Measurements from ENCODE around the gene RNF126.
"Not testable (repeated sequence)": the region's sequence is repeated elsewhere in the genome, so short reads cannot be mapped to it uniquely, and the experiment has no call there.

The RNF126 gene

DNA sequence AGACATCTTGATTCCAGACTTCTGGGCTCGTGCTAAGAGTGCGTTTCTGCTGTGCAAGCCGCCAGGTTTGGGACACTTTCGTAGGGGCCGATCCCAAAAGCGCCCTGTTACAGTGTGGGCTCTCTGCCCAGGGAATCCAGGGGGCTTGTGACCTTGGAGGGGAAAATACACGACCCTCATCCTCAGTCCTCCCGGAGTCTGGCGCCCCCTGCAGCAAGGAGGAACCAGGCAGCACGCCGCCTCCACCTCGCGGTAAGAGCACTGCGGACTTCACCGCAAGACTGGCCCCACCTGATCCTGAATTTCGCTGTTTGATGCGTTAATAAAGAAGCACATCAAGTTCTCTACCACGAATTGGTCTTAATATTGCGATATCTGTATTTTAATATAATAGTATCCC, 34.8 kb downstream of the RNF126 start:
- DNase-seq (ENCODE audit: low read depth) = no peak

DNA sequence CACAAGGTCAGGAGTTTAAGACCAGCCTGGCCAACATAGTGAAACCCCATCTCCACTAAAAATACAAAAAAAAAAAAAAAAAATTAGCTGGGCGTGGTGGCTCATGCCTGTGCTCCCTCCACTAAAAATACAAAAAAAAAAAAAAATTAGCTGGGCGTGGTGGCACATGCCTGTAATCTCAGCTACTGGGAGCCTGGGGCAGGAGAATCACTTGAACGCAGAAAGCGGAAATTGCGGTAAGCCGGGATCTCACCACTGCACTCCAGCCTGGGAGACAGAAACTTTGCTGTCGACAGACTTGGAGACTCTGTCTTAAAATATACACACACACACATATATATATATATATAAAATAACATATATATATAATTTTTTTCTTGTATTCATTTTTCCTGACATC, 36.4 kb downstream of the RNF126 start:
- DNase-seq (ENCODE audit: low read depth) = not testable (repeated sequence)

DNA sequence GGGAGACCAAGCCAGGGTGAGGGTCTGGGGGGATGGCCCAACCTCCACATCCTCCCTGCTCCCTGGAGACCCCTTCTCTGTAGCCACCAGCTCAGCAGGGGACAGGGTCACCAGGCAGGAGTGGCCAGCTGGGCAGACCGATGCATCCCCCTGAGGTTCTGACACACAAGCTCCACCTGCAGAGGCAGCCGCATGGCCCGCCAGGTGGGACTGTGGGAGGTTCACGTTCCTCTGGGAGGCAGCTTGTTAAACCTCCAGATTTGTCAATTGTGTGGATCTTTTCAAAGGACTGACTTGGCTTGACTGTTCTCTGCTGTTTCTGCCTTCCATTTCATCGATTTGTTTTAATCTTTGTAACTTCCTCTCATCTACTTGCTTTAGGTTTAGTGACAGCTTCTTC, 37.8 kb downstream of the RNF126 start:
- DNase-seq (ENCODE audit: low read depth) = no peak

DNA sequence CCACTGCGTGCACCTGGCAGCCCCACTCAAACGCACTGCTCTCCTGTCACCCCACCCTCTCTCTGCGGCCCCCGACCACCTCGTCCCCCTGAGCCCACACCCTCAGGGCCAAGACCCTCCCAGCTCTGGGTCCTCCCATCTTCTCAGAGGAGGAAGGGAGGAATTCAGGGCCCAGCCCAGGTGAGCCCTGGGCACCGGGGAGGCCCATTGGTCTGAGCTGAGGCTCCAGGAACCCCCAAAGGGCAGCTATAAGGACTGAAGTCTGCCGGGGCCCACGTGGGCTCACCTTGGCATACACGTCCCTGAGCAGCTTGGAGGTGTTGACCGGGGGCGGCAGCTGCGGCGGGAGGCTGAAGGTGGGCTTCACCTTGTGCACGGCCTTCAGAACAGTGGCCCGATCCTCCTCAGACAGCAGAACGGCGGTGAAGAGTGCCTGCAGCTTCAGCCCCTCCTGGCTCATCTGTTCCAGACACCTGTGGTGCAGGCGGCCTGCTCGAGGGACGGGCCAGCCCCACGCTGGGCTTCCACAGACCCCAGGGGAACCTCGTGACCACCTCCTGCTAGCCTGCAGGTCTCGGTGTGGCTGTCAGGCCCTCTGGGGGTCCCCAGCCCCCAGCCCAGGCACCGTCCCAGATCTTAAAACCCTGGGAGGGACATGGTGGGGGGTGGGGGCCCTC, 38.4 kb downstream of the RNF126 start:
- no peak for DNase-seq (ENCODE audit: low read depth)

DNA sequence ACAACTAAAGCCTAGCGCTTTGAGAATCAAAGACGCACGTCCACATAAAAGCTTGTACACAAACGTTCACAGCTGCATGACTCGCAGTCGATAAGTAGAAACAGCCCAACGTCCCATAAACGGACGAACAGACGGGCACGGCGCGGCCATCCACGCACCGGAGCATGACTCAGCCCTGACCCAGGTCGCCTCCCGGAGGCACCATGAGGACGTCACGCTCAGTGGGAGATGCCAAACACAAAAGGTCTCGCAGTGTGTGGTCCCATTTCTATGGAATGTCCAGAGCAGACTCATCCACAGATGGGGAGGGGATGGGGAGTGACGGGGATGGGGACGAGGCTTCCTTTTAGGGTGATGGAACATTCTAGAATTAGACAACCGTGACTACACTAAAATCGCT, 39.0 kb downstream of the RNF126 start:
- no peak for DNase-seq (ENCODE audit: low read depth)

DNA sequence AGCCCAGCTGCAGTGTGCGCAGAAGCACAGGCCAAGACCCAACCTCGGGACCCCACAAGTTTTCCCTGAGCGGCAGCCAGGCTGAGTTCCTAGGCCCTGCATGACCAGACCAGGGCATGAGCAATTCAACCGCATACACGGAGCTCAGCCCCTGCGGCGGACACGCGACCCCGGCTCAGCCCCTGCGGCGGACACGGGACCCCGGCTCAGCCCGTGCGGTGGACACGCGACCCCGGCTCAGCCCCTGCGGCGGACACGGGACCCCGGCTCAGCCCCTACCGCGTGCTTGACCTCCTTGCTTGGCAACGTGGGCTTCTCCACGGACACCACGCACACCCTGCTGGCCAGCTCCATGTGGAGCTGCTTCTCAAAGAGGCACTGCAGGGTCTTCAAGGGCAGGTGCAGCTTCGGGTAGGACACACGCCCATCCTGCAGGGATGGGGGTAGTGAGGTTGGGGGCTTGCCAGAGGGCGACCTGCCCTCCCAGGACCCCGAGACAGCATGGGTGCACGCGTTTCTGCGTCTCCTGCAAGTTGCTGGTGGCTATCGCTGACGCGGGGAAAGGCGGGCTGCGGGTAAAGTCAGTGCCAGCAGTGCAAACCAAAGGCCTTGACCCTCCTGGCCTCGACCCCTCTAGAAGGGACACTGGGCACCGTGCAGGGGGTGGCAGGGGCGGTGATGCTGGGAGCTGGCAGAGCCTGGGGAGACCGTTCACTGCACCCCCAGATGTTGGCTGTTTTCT, 39.7 kb downstream of the RNF126 start:
- DNase-seq (ENCODE audit: low read depth) = no peak

DNA sequence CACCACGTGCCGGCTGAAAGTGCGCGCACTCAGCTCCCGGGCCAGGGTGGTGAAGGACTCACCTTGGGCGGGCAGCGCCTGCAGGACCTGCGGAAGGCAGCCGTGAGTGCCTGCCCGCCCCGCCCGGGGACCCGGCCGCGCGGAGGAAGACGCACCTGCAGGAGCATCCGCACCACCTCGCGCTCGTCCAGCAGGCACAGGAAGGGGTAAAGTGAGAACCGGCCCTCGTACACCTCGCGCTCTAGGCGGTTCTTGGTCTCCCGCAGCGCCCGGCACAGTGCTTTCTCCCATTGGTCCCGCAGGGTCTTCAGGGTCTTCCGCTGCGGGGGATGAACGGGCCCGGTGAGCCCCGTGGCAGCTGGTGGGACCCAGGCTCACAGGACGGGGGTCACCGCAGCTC, 40.3 kb downstream of the RNF126 start:
- no peak for DNase-seq (ENCODE audit: low read depth)

DNA sequence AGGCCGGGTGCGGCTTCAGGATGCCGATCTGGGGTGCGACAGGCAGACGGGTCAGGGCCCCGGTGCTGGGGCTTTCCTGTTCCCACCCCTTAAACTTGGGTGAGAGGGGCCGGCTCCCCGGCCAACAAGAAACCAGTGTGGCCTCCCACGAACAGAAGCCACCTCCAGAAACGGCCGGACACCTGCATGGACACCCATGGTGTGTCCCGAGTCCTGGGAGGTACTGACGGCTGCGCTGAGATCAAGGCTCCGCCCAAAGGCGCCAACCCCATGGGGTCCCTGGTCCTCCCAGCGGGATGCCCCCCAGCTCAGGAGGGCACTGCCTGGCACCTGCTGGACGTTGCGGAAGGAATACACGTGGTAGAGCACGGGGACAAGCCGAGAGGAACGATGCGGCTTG, 41.2 kb downstream of the RNF126 start:
- DNase-seq (ENCODE audit: low read depth) = no peak

DNA sequence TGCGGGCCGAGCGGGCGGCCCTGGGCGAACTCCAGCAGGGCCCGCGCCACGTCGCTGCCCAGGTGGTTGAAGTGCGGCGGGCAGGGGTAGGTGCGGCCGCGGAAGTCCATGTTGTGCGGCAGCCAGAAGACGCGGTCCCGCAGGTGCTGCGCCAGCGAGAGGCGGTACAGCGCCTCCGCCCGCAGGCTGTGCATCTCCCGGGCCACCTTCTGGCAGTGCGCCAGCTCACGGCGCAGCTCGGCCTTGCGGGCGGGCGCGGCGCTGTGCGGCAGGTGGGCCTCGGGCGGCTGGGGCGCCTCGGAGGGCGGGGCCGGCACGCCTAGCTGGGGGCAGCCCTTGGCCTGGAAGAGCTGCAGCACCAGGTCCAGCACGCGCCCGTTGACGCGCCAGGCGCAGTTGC, 41.8 kb downstream of the RNF126 start:
- not testable (repeated sequence) for DNase-seq (ENCODE audit: low read depth)

DNA sequence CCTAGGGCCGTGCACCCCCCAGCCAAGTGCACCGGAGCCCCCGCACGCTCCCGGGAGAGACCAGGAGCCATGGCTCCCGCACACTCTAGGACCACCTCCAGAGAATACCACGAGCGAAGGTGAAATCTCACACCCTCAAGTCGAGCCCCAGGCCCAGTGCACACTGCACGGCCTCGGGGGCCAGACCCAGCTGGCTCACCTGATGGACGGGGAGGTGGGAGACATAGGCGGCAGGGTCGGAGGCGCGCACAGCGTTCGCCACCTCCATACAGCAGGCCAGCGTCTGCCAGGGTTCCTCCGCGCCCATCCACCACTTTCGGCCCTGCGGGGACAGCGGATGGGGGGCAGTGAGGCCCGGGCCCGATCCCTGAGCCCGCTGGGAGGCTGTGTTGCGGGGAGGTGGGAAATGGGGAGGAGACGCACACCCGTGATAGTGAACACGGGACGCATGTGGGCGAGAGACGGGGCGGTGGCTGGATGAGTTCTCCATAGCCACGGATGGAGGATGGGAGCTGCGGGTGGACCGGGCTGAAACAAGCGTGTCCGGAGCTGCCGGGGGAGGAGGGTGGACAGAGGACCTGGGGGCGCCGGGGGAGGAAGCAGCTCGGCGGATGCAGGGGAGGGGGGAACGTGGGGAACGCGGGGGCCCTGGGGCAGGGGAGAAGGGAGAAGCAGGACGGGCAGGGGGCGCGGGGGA, 42.7 kb downstream of the RNF126 start:
- DNase-seq (ENCODE audit: low read depth) = no peak

DNA sequence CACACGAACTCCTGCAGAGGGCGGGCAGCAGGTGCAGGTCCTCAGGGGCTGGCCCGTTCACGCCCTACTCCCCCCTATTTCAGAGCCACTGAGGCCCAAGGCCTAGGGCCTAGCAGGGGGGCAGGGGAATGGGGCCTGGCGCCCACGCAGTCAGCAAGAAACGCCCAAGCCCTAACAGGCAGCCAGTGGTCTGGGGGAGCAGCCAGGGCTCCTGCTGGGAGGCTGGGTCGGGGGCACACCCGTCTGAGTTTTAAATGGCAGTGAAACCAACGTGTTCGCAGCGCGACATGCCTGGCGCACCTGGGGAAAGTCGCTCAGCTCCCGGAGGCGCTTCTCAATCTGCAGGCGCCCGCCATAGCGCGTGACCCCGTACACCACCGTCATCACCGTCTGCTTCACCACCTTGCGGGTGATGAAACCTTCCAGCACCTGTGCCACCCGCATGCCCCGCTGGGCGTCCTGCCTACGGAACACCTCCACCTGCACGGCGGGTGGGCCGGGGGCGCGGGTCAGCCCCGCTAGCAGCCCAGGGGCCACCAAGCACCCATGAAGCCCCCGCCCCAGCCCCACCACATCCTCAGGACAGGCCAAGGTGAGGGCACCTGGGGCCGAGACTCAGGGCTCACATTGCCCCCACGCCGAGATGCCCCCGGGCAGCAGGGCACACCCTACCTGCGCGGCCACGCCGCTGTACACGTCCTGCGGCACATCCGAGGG, 43.6 kb downstream of the RNF126 start:
- no peak for DNase-seq (ENCODE audit: low read depth)

DNA sequence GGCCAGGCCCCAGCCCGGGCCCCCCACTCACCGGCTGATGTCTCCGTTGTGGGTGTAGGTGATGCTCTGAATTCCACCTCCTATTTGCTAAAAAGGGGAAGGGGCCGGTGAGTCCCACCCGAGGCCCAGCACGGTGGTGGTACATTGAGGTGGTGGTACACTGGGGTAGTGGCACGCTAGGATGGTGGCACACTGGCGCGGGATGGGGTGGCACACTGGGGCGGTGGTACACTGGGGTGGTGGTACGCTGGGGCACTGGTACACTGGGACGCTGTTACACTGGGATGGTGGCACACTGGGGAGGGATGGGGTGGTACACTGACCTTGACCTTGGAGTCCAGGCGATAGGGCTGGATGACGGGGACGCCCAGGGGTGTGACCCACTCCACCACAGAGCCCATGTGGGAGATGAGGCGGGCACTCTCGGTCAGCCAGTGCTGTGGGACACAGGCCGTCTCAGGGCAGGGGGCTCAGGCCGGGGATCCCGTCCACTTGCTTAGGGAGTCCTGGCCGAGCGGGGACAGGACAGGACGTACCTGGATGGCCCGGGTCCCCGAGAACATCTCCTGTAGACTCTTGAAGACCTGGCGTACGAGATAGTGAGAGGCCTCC, 44.2 kb downstream of the RNF126 start:
- DNase-seq (ENCODE audit: low read depth) = no peak

DNA sequence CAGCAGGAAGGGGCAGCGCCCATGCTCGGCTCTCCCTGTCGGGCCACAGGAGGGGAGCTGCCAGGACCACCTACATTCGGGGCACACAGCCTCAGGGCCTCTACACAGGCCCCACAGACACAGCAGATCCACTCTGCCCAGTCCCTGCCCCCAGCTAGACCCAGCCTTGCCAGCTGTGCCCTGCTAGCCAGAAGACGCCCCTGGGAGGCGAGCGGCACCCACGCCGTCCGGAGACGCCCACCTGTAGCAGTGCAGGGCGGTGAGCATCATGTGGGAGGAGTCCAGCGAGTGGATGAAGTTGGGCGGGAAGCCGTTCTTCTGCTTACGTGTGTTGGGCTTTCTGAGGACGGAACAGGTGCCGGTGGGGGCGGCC, 44.8 kb downstream of the RNF126 start:
- no peak for DNase-seq (ENCODE audit: low read depth)

DNA sequence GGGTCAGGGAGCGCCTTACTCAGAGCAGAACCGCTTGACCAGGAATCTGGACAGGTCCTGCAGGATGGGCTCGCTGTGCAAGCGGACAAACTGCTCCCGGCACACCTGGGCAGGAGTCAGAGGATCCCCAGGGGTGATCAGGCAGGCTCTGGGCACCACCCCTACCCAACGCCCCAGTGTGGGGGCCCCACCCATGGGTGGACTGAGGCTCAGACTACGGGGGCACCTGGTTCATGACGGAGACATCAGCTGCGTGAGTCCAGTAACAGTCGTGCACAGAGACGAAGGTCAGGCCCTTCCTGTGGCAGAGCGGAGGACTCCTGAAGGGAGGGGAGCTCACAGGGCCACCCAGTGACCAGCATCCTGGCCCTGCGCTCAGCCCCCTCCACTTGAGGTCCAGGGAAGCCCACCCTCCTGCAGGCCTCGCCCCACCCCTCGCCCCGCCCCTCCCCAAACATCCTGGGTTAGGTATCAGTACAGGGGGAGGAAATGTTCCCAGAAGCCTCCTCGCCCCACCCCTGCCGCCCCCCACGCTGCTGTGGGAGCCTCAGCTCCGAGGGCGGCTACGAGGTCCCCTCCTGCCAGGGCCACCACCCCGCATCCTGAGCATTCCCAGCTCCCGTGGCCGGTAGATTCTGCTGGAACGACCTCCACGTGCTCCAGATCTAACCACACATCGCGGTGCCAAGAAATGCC, 45.3 kb downstream of the RNF126 start:
- DNase-seq (ENCODE audit: low read depth) = no peak

DNA sequence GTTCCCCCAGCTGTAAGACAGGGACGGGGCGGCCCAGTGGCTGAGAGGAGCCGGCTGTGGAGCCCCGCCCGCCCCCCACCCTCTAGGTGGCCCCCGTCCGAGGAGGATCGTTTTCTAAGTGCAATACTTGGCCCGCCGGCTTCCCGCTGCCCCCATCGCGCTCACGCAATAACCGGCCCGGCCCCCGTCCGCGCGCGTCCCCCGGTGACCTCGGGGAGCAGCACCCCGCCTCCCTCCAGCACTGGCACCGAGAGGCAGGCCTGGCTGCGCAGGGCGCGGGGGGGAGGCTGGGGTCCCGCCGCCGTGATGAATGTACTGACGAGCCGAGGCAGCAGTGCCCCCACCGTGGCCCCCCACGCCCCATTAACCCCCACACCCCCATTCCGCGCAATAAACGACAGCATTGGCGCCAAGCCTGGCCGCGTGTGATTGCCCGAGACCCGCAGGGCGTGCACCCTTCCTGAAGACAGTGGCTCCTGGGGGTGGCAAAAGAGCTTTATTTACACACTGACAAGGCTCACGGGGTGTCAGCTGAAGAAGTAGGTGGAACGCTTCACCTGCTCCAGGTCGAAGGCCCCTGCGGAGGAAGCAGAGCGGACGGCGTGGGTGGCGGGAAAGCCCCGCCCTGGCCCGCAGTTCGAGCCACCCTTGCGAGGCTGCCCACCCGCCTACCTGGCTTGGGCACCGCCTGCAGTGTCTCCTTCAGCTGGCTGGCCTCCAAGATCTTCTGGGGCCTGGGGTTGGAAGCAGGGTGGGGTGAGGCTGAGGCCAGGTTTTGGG, 46.1 kb downstream of the RNF126 start:
- DNase-seq (ENCODE audit: low read depth) = no peak

DNA sequence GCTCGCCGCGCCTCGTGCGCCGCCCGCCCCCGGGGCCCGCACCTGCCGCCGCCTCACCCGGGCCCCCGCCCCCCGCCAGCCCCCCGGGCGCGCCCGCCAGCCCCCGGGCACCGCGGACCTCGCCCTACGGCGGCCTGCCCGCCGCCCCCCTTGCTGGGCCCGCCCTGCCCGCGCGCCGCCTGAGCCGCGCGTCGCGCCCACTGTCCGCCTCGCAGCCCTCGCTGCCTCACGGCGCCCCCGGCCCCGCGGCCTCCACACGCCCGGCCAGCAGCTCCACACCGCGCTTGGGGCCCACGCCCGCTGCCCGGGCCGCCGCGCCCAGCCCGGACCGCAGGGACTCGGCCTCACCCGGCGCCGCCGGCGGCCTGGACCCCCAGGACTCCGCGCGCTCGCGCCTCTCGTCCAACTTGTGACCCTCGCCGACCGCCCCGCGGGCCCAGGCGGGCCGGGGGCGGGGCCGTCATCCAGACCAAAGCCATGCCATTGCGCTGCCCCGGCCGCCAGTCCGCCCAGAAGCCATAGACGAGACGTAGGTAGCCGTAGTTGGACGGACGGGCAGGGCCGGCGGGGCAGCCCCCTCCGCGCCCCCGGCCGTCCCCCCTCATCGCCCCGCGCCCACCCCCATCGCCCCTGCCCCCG, 46.8 kb downstream of the RNF126 start:
- no peak for DNase-seq (ENCODE audit: low read depth)

DNA sequence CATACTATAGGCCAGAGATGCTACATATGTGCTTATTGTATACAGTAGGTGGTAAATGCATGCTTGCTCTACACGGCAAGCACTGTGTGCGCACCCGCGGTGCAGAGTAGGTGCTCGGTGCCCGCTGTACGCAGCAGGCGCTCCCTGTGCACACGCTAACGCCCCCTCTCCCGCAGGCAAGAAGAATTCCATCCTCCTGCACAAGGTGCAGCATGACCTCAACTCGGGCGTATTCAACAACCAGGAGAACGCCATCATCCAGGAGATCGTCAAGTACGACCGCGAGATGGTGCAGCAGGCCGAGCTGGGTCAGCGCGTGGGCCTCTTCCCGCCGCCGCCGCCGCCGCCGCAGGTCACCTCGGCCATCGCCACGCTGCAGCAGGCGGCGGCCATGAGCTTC, 47.4 kb downstream of the RNF126 start:
- no peak for DNase-seq (ENCODE audit: low read depth)

DNA sequence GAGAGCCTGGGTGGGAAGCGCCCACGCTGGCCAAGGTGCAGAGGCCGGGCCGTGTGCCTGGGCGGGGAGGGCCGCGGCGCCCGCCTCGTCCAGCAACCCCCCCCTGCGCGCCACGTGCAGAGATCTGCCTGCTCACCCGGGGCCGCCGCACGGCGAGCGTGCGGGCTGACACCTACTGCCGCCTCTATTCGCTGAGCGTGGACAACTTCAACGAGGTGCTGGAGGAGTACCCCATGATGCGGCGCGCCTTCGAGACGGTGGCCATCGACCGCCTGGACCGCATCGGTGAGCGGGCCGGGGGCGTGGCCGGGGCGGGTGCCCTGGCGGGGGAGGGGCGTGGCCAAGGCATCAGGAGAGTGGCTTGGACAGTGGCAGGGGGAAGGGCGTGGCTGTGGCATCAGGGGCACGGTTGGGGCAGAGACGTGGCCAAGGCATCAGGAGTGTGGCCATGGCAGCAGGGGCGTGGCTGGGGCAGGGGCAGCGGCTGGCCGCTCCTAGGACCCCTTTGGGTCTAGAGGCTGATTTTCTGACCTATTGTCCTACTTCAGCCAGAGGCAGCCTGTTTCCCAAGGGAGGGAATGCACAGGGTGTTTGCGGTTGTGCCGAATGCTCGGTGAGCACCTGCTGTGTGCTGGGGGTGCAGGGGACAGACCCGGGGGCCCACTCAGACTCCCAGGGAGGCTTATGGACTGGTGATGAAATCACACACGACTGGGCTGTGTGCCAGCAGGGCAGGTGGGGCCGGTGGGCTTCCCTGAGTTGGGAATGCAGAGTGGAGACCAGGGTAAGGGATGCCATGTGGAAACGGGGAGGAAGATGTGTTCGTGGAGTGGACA, 49.1 kb downstream of the RNF126 start:
- no peak for DNase-seq (ENCODE audit: low read depth)

DNA sequence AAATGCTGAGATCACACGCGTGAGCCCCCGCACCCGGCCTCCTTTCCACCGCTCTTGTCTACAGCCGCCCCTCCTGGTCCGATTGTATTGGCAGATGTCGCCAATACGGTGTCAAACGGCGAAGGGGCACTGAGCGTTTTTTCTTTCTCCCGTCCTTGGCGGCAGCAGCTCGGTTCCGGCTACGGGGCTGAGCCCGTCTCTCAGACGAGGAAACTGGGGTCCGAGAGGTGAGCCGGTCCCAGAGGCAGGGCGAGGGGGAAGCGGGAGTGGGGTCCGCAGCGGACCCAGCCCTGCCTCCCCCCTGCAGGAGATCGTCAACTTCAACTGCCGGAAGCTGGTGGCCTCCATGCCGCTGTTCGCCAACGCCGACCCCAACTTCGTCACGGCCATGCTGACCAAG, 50.1 kb downstream of the RNF126 start:
- no peak for DNase-seq (ENCODE audit: low read depth)
